Osteoblast (primary cell): ENCODE results near the gene RNLS. TPM values are rescaled to one million over a fixed set of nuclear protein-coding genes. Genes with fewer than 3 reads are reported as not detected.

ENCODE experiments used
- DNase-seq: peaks from one replicate; pipeline ENCODE4 v3.0.0; 2011; ENCODE audit warnings: low spot score, mixed read lengths; ENCODE audit not compliant: insufficient read length; ENCODE audit errors: missing footprints
- H2AFZ ChIP-seq: 2 replicates; pipeline ENCODE4 v1.6.0; 2011; ENCODE audit warnings: mild to moderate bottlenecking, low read length
- H3K27ac ChIP-seq: 2 replicates; pipeline ENCODE4 v1.5.1; 2011; ENCODE audit warnings: mild to moderate bottlenecking, low read depth, low read length, moderate library complexity
- H3K27me3 ChIP-seq: 2 replicates; pipeline ENCODE4 v1.6.0; 2012; ENCODE audit warnings: mild to moderate bottlenecking, control low read depth, inconsistent platforms, low read length, moderate library complexity; ENCODE audit not compliant: insufficient read depth
- H3K36me3 ChIP-seq: 2 replicates; pipeline ENCODE4 v1.5.1; 2011; ENCODE audit warnings: mild to moderate bottlenecking, low read length, control low read depth, moderate library complexity; ENCODE audit not compliant: insufficient read depth
- H3K4me1 ChIP-seq: 2 replicates; pipeline ENCODE4 v1.5.1; 2011; ENCODE audit warnings: mild to moderate bottlenecking, low read length, control low read depth, moderate library complexity; ENCODE audit not compliant: insufficient read depth
- H3K4me2 ChIP-seq: 2 replicates; pipeline ENCODE4 v1.6.0; 2011; ENCODE audit warnings: mild to moderate bottlenecking, low read length; ENCODE audit not compliant: insufficient read depth
- H3K4me3 ChIP-seq: fragments of 200-600 bp; sonication (generic); 3 replicates; pipeline ENCODE4 v1.5.1; 2012; ENCODE audit warnings: mild to moderate bottlenecking, low read length, inconsistent platforms; ENCODE audit not compliant: insufficient read depth
- H3K79me2 ChIP-seq: 2 replicates; pipeline ENCODE4 v1.6.0; 2012; ENCODE audit warnings: mild to moderate bottlenecking, low read length, control low read depth, inconsistent platforms; ENCODE audit not compliant: insufficient read depth
- H3K9me3 ChIP-seq: 2 replicates; pipeline ENCODE4 v1.5.1; 2011; ENCODE audit warnings: low read depth, low read length, control low read depth
- H4K20me1 ChIP-seq: 2 replicates; pipeline ENCODE4 v1.6.0; 2012; ENCODE audit warnings: mild to moderate bottlenecking, low read length, control low read depth; ENCODE audit not compliant: insufficient read depth
- CTCF ChIP-seq: IDR thresholded peaks from 2 replicates; pipeline ENCODE4 v1.5.1; 2011; ENCODE audit warnings: mild to moderate bottlenecking, low read depth, low read length, moderate library complexity; ENCODE audit errors: extremely low read depth
- total RNA-seq: library from RNA; depleted of rRNA; stranded (reverse); fragments of >200 nt; gene quantifications from 2 replicates; pipeline ENCODE4 v1.2.3, GENCODE V29; 2012

RNLS gene
- total RNA-seq, 1 donor: 22.4 TPM

- Histone ChIP-seq H3K4me1 (peaks cover 18% of the 10 kb centered on the region), H2AFZ (no peak overlapping the region), H3K79me2 (no peaks in the 10 kb centered on the region), H3K36me3 (no peaks in the 10 kb centered on the region), H3K27ac (no peak overlapping the region), H3K4me3 (no peak overlapping the region), H3K27me3 (no peaks in the 10 kb centered on the region), H3K4me2 (no peak overlapping the region), H3K9me3 (no peaks in the 10 kb centered on the region), H4K20me1 (no peaks in the 10 kb centered on the region)
- TF ChIP-seq CTCF: no peak
- DNase-seq: no peak
Observed at GRCh38 chr10:88526501-88527105, 56.5 kb downstream of the RNLS start.

- Histone ChIP-seq H3K4me1 (peaks cover 18% of the 10 kb centered on the region), H2AFZ (no peak overlapping the region), H3K27ac (no peak overlapping the region), H3K36me3 (no peaks in the 10 kb centered on the region), H3K4me2 (peak overlapping the region; percentile 4), H3K9me3 (no peaks in the 10 kb centered on the region), H4K20me1 (no peaks in the 10 kb centered on the region), H3K4me3 (no peak overlapping the region), H3K79me2 (no peaks in the 10 kb centered on the region), H3K27me3 (no peaks in the 10 kb centered on the region)
- no peak for TF ChIP-seq CTCF
- DNase-seq: no peak
Observed at GRCh38 chr10:88525371-88526069, 57.6 kb downstream of the RNLS start.

- Histone ChIP-seq H2AFZ (no peak overlapping the region), H3K4me3 (no peak overlapping the region), H3K4me2 (no peak overlapping the region), H4K20me1 (no peaks in the 10 kb centered on the region), H3K4me1 (peaks cover 18% of the 10 kb centered on the region), H3K9me3 (no peaks in the 10 kb centered on the region), H3K79me2 (no peaks in the 10 kb centered on the region), H3K36me3 (no peaks in the 10 kb centered on the region), H3K27ac (no peak overlapping the region), H3K27me3 (no peaks in the 10 kb centered on the region)
- TF ChIP-seq CTCF: no peak
- no peak for DNase-seq
Observed at GRCh38 chr10:88523739-88524400, 59.2 kb downstream of the RNLS start.

GRCh38 chr10:88522715-88523114 lies 60.4 kb downstream of the RNLS start:
- no peak for DNase-seq
- H3K4me2 ChIP-seq: no peak overlapping the region
- H3K4me3 ChIP-seq: no peak overlapping the region
- H3K4me1 ChIP-seq: peaks cover 18% of the 10 kb centered on the region
- H3K27me3 ChIP-seq: no peaks in the 10 kb centered on the region
- no peaks in the 10 kb centered on the region for H4K20me1 ChIP-seq
- no peak overlapping the region for H3K27ac ChIP-seq
- TF ChIP-seq CTCF: no peak
- H3K36me3 ChIP-seq: no peaks in the 10 kb centered on the region
- no peaks in the 10 kb centered on the region for H3K9me3 ChIP-seq
- no peak overlapping the region for H2AFZ ChIP-seq
- H3K79me2 ChIP-seq: no peaks in the 10 kb centered on the region
